GM21723 (cell line): ENCODE data around the gene ELMOD3.
A peak's percentile ranks its signal among the peaks of the same experiment; 100 is the strongest.
"Not testable (repeated sequence)": the region's sequence is repeated elsewhere in the genome, so short reads cannot be mapped to it uniquely, and the experiment has no call there.

ENCODE experiments used
- ATAC-seq: cut with Tn5 transposase; IDR thresholded peaks from one replicate; pipeline ENCODE4 v1.9.1; 2021; ENCODE audit warnings: mild to moderate bottlenecking, moderate library complexity; ENCODE audit not compliant: unreplicated experiment

The ELMOD3 gene

DNA sequence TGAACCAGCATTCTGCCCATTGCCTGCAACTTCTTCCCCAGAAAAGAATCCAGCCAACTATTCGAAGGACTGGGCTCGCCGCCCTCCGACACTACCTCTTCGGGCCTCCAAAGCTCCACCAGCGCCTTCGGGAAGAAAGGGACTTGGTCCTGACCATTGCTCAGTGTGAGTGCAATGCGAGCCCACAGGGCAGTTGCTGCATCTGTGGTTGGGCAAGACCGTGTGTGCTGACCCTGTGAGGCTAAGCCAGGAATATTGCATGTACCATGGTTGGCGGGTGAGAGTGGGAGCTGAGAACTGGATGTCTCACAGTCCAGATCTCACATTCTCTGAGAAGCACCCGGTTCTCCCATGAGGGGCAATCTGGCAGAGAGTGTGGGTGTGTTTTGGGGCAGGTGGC, 16.5 kb downstream of the ELMOD3 start:
- ATAC-seq = no peak

DNA sequence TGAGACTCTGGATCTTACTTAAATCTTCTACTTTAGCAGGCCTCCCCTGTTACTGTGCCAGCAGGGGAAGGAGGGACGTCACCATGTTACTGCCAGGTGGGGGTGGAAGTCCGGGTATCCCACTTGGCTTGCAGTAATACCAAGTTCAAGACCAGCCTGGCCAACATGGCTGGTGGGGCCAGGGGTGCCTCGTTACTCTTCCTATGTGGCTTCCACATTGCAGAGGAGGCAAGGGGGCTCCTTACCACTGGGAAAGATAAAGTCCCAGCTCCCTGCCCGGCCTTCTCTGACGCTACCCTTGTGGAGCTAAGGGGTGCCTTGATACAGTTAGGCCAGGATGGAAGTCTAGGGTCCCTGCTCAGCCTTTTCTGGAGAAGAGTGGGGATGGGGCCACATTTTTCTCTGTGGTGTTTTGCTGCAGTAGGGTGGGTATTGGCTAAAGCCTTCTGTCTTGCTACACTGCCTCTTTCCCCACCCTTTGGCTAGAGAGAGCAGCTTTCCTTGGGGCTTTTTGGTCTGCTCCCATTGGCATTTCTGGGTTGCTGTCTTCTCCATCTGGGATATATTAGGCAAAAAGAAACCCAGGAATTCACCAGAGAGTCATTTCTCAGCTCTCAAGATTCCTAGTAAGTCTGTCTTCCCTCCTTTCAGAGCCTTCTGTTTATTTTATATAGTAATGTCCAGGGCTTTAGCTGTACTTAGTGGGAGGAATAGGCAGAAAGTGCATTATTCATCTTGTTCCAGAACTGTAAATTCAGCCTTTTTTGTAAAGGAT, 21.9 kb downstream of the ELMOD3 start:
- ATAC-seq = no peak

DNA sequence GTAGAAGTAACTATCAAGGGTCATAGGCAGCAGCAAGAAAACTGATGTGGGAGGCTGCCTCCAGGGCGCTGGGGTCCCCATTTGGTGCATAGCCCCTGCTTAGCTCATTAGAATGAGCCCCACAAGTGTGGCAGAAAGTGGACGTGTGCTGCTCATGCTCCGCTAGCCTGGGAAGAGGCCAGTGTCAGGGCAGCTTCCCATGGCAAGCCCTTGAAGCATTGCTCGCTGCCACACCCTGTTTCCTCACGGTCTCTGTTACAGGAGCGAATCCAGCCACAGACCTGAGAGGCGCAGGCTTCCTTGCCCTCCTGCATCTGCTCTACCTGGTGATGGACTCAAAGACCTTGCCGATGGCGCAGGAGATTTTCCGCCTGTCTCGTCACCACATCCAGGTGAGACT, 22.5 kb downstream of the ELMOD3 start:
- ATAC-seq = no peak

DNA sequence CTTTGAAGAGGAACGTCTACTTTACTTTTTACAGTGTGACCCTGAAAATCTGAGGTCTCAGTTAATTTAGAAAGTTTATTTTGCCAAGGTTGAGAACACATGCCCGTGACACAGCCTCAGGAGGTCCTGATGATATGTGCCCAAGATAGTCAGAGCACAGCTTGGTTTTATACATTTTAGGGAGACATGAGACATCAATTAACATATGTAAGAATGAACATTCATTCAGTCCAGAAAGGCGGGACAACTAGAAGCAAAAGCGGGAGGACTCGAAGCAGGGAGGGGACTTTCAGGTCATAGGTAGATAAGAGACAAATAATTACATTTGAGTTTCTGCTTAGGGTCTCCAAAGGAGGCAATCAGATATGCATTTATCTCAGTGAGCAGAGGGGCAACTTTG, 23.7 kb downstream of the ELMOD3 start:
- no peak for ATAC-seq

DNA sequence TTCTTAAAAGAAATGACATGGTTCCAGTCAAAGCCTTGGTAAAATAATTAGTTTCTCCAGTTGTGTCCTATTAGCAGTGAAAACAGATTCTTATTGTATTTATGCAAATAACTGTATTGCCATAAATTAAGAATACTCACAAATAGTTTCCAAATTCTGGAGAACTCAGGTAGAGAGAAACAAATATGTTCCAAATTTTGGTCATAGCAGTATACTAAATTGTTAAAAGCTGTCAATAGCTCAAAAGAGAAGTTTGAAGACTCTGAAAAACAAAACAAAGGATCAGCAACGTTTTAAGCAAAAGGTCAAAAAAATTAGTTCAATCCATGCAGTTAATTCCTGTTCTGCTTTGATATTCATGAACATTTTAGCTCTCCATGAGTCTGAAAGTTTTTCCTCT, 25.5 kb downstream of the ELMOD3 start:
- no peak for ATAC-seq

DNA sequence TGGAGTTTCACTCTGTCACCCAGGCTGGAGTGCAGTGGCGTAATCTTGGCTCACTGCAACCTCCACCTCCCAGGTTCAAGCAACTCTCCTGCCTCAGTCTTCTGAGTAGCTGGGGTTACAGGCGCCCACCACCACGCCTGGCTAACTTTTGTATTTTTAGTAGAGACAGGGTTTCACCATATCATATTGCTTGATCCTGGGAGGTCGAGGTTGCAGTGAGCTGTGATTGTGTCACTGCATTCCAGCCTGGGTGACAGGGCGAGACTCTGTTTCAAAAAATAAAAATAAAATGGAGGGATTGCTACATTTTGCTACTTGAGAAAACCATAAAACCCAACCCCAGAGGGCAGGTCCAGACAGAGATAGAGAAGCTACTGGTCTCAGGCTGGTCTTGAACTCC, 28.6 kb downstream of the ELMOD3 start:
- not testable (repeated sequence) for ATAC-seq

DNA sequence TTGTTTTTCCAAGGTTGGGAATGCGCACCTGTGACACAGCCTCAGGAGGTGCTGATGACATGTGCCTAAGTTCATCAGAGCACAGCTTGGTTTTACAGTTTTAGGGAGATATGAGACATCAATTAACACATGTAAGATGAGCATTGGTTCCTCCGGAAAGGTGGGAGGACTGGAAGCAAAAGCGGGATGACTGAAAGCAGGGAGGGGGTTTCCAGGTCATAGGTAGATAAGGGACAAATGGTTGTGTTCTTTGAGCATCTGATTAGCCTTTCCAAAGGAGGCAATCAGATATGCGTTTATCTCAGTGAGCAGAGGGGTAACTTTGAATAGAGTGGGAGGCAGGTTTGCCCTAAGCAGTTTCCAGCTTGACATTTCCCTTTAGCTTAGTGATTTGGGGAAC, 29.3 kb downstream of the ELMOD3 start:
- ATAC-seq = no peak

DNA sequence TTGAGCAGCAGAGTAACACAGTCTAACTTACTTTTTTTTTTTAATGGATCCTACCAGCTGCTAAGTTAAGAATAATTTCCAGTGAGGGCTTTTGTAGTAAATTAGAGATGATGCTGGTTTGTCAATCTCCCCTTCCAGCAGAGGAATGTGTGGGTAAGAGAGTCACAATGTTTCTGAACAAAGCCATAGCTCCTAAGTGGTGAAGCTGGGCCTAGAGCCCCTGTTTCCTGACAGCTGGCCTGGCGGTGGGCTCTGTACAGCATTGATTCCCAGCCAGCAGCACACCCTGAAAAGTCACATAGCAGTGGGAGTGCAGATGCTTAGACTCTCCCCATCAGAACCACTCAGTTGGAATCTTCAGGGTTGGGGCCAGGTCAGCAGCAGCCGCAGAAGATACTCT, 31.2 kb downstream of the ELMOD3 start:
- ATAC-seq = no peak

DNA sequence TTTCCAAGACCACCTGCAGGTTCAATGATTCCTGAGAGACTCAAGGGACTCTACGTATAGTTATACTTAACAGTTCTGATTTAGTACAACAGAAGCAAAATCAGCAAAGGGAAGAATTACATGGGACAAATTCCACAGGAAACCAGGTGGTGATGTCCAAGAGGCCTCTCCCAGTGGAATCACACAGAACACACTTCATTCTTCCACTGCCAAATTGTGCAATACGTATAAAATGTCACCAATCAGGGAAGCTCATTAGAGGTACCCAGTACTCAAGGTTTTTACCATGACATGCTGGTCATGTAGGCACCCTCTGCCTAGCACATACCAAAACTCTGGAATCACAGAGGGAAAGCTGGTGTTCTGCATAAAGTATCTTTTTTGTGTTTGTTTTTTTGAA, 33.2 kb downstream of the ELMOD3 start:
- no peak for ATAC-seq

DNA sequence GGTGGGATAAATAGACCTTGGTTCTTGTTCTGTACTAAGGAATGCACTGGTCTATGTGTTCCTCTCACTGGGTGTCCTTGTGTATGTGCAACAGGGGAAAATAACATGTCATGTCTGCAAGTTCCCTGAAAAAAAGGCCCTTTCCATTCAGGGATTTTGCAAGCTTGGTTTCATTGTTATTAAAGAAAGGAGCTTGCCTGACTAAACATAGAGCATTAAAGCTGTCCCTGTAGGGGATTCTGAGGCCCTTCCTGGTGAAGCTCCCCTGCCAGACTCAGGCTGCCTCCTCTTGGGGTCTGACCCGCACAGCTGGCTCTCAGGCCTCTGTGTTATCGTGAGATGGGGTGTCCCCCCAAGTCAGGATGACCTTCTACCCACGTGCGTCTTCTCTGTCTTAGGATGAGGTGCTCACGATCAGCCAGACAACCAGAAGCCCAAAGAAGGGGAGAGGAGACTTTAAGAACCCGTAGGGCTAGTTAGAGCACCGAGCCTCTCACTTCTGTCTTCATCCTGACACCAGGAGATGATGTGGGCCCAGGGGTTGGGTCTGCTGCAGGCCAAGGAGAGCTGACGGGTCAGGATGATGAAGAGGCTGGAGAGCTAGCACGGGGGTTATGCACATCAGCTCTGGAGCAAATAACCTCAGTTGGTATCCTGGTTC, 34.4 kb downstream of the ELMOD3 start:
- ATAC-seq = no peak

DNA sequence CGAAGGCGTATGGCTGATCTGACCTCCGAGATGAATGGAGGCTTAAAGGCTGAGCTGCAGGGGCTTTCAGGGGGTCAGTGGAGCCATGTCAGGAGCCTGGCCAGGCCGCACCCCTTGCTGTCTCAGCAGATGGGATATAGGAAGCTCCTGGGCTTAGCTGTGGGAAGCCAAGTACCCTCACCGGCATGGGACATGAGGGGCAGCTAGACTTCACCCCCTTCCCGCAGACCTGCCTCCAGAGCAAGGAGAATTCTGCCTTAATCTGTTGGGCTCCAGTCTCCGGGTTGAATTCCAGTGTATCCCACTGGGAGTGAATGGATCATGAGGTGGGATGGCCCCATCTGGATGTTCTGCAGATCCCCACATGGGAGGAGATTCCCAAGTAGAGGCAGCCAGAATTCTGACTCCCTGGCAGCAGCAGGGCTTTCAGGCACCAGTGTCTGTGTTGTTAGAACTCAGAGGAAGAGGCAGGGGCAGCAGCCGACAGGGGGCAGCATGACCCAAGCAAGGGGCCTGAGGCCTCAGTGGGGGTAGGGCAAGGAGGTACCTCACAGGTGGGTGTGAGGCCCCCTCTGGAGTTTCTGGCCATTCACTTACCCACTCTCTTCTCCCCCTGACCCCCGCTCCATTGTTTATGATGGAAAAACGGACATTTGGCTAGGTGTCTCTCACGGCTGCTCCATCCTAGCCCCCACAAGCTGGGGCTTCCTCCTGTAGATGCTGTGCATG, 36.5 kb downstream of the ELMOD3 start:
- ATAC-seq = peak; percentile 50

DNA sequence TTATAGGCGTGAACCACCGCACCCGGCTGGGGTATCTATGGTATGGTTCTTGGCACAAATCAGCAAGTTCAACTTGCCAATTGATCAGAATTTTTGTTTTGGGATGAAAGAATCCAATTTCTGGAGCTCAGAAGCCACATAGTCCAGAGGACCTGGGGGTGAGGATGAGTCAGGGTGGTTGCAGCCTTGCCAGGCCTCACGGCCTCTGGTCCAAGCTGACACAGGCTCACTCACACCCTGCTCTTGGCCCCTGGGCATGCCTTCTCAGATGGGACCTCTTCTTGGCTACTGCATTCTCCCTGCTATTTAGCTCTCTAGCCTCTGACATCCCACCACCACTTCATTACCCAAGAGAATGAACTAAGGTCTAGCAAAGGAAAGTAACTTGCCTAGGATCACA, 39.3 kb downstream of the ELMOD3 start:
- ATAC-seq = no peak

DNA sequence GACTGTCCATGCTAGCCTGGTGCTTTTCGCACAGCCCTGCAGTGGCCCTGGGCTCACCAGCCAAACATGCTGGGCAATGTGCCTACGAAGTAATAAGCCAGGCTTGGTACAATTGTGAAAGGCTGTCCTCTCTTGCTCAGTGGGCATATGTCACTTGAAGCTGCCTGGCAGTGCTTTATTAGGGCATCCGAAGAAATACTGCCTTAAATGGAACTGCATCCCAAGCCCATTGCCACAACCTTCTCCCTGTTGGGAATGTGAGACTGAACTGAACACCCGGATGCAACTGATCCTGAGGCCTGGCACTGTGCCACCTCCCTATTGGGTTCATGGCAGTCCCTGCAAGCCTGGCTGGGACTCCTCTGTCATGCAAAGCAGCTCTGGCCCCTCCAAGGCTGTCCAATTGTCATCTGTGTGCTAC, 39.7 kb downstream of the ELMOD3 start:
- ATAC-seq = no peak

DNA sequence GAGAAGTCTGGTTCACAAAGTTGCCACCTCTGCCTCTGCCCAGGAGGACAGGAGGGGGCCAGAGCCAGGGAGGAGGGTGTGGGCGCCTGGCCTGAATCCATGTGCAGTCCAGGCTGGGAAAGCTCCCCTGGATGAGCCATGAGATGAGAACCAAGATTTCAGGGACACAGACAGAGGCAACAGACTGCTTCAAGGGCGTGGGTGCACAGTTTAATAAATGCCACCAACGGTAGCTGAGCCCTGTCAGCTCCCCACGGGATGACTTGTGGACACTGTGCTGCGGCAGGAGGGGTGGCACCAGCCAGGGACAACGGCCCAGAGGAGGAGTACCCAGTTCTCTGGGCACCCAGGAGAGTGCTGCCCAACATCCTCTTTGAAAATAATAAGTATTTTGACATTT, 40.4 kb downstream of the ELMOD3 start:
- ATAC-seq = no peak

DNA sequence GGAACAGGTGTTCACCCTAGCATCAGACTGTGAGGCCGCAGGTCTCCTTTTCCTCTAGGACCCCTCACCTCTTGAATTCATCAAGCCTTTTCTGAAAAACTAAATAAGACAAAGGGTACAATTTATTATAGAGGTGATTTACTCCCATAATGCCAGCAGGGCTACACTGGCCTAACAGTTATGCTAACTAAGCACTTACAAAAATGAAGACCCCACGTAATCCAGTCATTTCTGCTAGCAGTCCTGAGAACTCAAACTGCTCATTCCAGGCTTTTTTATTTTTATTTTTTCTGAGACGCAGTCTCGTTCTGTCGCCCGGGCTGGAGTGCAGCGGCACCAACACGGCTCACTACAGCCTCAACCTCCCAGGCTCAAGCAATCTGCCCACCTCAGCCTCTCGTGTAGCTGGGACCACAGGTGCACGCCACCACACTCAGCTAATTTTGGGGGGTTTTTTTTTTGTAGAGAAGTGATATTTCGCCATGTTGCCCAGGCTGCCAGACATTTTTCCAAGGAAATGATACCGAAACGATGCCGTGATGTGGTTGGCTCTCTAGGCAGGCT, 41.4 kb downstream of the ELMOD3 start:
- no peak for ATAC-seq

DNA sequence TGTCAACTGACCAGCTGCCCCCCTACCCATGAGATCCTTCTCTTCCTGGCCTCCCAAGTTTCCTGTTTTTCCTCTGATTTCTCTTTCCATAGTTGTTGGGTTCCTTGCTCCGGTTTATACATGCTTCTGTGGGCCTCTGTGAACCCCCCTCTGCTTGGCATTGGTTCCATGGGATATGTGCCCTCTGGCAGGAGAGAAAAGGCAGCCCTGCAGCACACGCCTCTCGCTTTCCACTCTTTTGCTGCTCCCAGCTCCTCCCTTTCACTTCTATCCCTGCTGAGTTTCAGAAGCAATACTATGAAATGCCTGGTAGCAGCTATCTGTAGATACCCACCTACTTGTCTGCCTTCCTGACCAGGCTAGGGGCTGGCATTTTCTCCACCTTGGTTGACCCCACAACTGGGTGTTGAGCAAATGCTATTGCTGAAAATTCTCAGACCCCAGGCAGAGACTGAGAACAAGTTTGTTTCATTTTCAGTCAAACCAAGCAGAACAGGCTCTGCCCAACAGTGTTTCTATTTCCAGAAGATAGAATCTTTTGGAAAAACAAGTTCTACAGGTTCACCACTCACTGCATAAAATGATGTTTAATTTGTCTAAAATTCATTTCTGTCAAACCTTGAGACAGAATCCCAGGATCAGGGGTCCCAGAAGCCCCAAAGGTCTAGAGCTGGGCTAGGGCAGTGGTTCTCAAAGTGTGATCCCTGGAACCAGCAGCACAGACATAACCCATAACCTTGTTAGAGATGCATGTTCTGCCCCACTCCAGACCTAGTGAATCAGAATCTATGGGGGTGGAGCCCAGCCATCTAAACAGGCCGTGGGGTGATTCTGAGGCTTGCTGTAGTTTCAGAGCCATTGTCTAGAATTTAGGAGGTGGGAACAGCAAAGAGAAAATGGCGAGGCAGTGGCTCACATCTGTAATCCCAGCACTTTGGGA, 42.2 kb downstream of the ELMOD3 start:
- ATAC-seq = no peak

DNA sequence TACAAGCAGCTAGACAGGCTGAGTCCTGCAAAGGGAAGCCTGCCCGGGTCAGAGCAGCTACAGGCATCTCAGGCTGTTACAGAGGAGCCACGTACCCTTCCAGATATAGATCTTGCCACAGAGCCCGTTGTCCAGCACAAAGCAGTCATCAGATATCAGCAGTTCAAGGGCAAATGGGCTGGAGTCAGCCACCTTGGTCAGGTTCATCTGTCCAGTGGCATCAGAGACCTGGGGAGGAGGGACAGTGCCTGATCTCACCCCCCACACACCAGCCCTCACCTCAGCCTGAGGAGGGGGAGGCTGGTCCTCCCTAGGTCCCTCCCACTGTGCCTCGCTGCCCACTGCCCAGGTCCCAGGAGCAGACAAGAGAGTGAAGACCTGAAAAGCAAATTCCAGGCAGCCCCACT, 43.4 kb downstream of the ELMOD3 start:
- no peak for ATAC-seq

DNA sequence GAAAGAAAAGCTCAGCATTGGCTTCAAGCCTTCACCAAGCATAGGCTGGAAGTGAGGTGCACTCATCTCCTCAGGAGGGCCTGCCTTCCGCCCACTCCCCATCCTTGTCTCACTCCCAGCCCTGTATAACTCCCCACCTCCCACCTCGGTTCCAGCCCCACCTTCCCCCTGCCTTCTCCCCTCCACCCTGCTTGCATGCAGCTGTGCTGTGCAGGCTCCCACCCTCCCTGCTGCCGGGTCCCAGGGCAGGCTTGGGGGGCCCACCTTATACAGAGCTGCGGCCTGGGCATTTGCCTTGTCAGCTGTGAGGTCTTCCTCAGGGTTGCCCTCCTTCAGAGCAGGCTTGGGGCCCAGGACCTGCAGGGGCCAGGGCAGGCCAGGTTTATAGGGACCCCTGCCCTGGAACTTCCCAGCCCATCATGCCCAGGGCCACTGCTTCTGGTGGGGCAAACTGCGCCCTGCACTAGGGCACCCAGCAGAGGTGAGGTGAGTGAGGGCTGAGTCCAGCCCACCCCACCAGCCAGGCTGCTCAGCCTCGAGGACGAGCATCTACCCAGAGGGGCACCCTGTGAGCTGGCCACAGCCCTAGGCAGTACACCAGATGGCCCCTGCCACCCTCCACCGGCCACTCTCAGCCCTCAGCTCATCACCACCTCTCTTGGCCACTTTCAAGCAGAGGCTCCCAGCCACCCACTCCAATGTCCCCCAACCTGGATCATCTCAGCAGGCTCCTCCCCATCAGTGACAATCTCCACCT, 44.0 kb downstream of the ELMOD3 start:
- no peak for ATAC-seq

DNA sequence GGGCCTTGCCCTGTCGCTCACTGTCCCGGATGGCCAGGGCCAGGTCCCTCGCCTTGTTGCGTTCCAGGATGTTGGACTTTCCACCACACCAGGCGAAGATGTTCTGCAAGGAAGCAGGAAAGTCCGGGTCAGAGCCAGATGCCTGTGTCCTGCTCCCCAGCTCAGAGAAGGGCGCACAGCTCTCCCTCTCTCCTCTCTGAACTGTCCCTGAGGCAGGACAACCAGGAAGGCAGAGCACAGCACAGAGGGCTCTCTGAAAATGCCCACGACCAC, 44.5 kb downstream of the ELMOD3 start:
- ATAC-seq = no peak

DNA sequence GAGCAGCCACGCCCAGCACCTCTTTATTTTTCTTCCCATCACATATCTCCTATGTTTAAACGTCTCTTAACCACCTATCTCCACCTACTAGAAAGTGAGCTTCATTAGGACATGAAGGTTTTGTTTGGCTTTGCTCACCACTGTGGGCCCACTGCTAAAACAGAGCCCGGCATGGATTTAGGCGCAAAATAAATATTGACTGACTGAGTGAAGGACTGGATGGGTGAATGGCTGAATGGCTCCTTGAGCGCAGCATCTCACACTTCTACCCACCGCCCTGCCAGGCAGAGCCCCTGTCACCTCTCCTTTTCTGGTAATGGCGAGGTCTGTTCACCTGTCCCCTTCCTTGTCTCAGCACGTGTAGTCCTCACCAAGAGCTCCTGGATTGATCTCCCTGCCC, 45.5 kb downstream of the ELMOD3 start:
- no peak for ATAC-seq
